Stromal cell of bone marrow (primary cell): Measurements from ENCODE around the gene PTPRN.
"Not testable (repeated sequence)": the region's sequence is repeated elsewhere in the genome, so short reads cannot be mapped to it uniquely, and the experiment has no call there.

Source experiments
- DNase-seq: peaks from one replicate; pipeline ENCODE4 v3.0.0-alpha.2; 2012; ENCODE audit warnings: low read depth

Gene PTPRN

GRCh38 chr2:219287580-219288265 is 21.5 kb downstream of the PTPRN start:
- no peak for DNase-seq

- not testable (repeated sequence) for DNase-seq
These were observed 22.1 kb downstream of the PTPRN start for GRCh38 chr2:219287116-219287440.

DNA sequence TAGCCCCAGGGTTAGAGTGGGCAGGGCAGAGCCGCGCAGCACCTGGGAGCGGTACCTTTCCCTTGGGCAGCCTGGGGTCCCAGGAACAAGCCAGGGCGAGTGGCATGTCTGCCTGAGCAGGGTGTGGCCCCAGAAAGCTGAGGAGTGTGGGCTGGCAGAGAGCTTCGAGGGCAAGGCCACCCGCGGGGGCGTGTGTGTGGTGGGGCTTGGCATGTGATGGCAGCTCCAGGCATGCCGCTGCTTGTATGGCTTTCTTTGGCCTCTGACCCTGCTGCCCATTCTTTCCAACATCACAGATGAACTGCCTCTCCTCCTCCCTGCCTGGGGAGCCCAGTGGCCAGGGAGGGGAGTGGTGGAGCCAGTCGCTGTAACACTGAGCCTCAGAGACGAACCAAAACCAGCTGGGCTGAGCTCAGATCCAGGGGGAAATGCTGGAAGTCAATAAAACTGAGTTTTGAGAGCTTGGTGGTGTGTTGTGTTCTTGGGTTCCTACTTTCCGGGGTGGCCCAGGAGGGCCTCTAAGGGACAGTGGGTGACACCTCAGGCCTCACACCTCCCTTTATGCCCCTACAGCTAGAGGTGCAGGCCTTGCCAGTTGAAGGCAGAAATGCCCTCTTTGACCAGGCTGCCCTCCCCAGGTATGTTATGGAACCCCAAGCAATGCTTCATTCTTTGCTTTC is 22.6 kb downstream of the PTPRN start:
- DNase-seq, result no peak

- DNase-seq, result peak; percentile 39
These were observed 23.2 kb downstream of the PTPRN start for GRCh38 chr2:219285894-219286425.

- no peak for DNase-seq
These were observed 23.8 kb downstream of the PTPRN start for GRCh38 chr2:219285373-219285735.

DNA sequence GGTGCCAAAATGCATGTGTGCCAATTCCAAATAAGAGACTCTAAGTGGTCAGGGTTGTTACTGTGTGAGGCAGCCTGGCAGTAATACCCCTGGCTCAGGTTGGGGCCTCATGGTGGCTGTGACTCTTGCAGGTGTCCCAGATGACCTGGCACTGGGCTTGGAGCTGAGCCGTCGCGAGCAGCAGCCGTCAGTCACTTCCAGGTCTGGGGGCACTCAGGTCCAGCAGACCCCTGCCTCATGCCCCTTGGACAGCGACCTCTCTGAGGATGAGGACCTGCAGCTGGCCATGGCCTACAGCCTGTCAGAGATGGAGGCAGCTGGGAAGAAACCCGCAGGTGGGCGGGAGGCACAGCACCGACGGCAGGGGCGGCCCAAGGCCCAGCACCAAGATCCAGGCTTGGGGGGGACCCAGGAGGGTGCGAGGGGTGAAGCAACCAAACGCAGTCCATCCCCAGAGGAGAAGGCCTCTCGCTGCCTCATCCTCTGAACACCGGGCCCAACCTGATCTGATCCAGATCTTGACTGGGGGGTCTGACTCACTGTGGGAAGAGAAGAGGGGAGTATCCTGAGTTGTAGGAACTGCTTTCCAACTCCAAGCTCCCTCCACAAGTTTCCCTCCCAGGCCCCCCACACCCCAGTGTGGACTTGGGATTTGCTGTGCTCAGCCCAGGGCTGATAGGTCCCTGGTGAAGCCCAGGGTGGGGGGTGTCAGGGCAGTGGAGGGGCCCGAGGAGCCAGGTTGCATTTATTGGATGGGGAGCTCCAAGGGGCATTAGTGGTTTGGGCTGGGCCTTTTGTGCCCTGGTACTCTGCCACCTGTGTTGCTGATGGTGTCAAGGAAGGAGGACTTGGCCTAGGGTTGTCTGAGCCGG is 24.5 kb downstream of the PTPRN start:
- no peak for DNase-seq

- no peak for DNase-seq
These were observed 26.1 kb downstream of the PTPRN start for GRCh38 chr2:219282943-219283581.

DNA sequence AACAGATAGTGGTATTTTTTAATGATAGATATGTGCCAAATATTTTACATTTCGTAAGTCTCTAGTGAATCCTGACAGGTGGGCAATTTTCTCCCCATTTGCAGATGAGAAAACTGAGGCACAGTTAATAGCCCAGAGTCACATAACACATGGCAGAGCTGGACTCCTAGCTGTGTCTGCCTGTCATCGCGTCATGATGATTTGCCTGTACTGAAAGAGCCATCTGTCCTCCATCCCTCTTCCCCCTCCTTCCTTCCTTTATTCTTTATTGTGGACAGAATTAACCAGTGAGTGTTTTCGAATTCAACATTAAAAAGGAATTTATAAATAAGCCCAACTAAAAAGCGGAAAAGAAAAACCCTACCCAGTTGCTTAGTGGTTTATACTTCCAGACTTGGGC is 26.8 kb downstream of the PTPRN start:
- DNase-seq, result no peak

DNA sequence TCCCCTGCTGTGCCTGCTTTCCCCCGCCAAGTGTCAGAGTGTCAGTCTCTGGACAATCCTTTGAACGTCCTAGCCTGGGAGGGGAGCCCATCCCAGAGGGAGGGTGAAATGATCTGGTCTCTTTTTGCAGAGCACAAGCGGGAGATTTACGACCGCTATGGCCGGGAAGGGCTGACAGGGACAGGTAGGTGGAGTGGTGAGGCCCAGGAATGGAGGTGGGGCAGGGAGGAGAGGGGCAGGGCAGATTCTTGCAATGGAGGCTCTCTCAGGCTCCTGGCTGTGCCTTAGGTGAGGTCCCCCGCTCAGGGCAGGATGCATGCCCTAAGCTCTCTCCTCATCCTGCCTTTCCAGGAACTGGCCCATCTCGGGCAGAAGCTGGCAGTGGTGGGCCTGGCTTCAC is 27.6 kb downstream of the PTPRN start:
- no peak for DNase-seq

DNA sequence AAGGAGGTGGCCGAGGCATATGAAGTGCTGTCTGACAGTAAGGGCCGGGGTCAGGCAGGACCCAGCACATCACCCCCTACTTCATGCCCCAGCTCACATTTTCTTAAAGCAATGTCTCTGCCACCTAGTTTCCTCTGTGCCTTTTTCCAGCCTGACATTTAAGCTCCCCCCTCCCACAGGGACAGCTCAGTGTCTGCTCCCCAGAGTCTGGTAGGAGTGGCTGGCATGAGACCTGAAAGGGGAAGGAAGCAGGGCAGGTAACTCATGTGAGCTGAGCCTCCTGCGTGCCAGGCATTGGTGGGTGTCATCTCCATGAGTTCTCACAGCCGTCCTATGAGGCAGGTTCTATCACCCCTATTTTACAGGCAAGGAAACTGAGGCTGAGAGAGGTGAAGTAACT is 28.6 kb downstream of the PTPRN start:
- no peak for DNase-seq

GRCh38 chr2:219279916-219280516 is 29.2 kb downstream of the PTPRN start:
- no peak for DNase-seq

DNA sequence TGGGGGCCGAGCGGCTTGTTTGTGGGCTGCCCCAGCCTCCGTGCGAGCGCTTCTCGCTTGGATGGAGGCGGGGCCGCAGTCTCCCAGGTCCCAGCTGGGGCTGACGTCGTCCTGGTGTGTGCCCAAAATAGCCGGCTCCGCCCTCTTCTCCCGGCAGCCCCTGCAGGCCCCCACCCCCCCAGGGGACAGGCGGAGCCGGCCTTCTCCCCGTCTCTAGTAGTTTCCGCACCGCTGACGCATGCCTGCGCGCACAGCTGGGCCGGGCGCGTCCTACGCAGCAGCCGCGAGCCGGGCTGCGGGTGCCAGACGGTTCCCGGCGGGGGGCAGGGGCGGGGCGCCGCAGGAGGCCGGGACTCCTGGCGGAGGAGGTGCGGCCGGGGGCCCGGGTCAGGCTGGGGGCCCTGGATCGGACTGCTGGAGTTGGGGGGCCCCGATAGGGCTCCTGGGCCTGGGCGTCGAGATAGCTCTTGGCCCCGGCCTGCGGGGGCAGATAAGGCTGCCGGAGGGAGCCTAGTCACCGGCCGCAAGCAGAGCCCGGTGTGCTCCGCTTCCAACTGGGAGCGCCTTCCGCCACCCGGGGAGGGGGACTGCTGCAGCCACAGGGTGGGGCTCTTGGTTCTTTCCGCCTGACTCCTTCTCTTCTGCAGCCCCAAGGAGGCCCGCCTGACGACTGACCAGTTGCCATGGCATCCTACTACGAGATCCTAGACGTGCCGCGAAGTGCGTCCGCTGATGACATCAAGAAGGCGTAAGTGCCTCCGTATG is 29.9 kb downstream of the PTPRN start, which contains the start of gene DNAJB2:
DNAJB2 (plus strand) TSS at position 216 of the 765 bp plus-strand sequence; CDS start at position 684, 468 bp downstream.
- peak; percentile 98 for DNase-seq

GRCh38 chr2:219278655-219279150 is 30.5 kb downstream of the PTPRN start:
- DNase-seq, result no peak

DNA sequence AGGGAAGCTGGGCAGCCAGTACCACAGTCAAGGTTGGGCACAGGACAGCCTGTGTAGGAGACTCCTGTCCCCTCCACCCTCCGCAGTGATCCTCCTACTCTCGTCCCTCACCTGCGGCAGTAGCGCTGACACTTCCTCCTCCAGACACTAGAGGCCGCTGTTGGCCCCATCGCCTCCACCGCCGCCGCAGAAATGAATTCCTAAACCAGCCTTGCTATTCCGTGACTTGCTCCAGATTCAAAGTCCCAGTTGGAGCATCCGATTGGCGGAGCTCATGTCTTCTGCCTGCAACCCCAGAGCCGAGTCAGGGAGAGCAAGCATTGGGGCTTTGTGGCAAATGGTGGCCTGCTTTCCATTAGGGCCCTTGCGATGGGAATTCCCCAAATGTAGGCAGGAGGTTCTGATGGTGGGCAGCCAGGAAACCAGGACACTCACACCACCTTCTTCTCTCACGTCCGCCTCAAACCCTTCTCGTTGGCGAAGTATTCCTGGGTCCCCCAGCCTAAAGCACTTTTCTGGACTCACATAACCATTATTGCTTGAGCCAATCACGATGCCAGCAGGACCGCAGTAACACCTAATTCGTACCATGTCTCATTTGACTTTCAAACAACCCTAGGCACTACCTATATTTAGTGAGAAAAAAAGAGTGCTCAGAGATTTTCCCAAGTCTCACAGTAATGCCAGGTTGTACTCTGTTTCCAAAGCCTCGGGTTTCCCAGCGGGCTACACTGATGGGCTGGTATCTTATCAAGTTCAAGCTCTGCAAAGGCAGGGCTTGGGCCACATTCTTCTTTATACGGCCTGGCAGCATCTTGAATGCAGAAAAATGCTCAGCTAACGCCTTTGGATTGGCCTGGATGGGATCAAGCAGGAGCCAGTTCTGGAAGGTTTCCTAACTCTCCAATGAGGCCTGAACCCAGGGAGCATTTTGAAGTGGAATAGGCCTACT is 31.2 kb downstream of the PTPRN start:
- peak; percentile 70 for DNase-seq

- DNase-seq, result peak; percentile 38
These were observed 34.8 kb downstream of the PTPRN start for GRCh38 chr2:219274361-219274921.

GRCh38 chr2:219273937-219274336 is 35.3 kb downstream of the PTPRN start:
- DNase-seq, result no peak

GRCh38 chr2:219272995-219273394 is 36.2 kb downstream of the PTPRN start:
- no peak for DNase-seq

DNA sequence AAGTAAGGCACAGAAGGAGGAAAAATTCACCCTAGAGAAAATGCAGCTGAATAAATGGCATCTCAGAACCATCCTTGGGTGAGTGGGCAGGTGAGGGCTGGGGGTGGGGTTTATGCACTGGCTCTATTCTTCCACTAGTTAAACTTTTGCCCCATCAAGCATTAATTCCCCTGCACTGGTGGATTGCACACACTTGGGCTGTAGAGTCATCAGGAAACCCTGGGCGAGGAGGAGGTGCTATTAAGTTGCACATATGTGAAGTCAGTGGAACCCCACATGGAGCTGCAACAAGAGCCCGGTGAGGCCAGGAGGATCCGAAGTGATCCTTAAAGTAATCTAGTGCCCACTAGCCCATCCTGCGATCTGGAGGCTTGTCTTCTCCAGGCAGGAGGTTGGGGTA is 36.8 kb downstream of the PTPRN start:
- DNase-seq, result no peak

- no peak for DNase-seq
These were observed 38.2 kb downstream of the PTPRN start for GRCh38 chr2:219271021-219271420.
